Skeletal muscle satellite cell (primary cell): Measurements from ENCODE around the gene CALN1.
"Not testable (repeated sequence)": the region's sequence is repeated elsewhere in the genome, so short reads cannot be mapped to it uniquely, and the experiment has no call there.

Experiments used
- H3K27me3 ChIP-seq: 2 replicates; pipeline ENCODE4 v1.7.0; 2013; ENCODE audit warnings: low read length; ENCODE audit not compliant: control insufficient read depth, insufficient read depth
- H3K36me3 ChIP-seq: 2 replicates; pipeline ENCODE4 v1.7.0; 2013; ENCODE audit warnings: mild to moderate bottlenecking, control low read depth, low read length; ENCODE audit not compliant: insufficient read depth
- H3K4me1 ChIP-seq: 2 replicates; pipeline ENCODE4 v1.7.0; 2013; ENCODE audit warnings: low read length; ENCODE audit not compliant: control insufficient read depth, insufficient read depth
- H3K4me2 ChIP-seq: 2 replicates; pipeline ENCODE4 v1.7.0; 2013; ENCODE audit warnings: mild to moderate bottlenecking, low read length
- H3K4me3 ChIP-seq: 2 replicates; pipeline ENCODE4 v1.7.0; 2013; ENCODE audit warnings: low read length
- H3K9ac ChIP-seq: 2 replicates; pipeline ENCODE4 v1.7.0; 2013; ENCODE audit warnings: mild to moderate bottlenecking, low read depth, low read length, moderate library complexity
- H3K9me3 ChIP-seq: replicated peaks from 2 replicates; pipeline ENCODE4 v1.7.0; 2013; ENCODE audit warnings: mild to moderate bottlenecking, control low read depth, low read length

CALN1 gene

DNA sequence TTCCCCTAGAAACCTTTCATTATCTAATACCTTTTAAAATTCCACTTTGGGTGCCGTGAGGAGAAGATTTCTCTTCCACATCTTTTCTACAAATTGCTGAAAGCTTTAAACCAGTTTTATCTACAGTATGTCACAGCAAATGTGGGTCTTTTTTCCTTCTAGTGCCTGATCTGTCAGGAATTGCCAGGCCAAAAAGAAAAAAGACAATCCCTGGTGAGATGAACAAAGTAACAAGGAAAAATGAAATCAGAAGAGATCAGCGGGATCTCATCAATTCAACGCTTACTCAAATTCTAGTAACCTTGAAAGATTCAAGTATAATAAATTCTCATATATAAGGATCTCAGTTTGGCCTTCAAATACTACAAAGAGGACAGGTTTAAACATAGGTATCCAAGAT lies 449.5 kb downstream of the CALN1 start:
- no peak overlapping the region for H3K4me3 ChIP-seq
- no peaks in the 10 kb centered on the region for H3K27me3 ChIP-seq
- H3K36me3 ChIP-seq: no peaks in the 10 kb centered on the region
- no peak overlapping the region for H3K9ac ChIP-seq
- H3K4me1 ChIP-seq: no peaks in the 10 kb centered on the region
- no peaks in the 10 kb centered on the region for H3K9me3 ChIP-seq
- H3K4me2 ChIP-seq: no peak overlapping the region

DNA sequence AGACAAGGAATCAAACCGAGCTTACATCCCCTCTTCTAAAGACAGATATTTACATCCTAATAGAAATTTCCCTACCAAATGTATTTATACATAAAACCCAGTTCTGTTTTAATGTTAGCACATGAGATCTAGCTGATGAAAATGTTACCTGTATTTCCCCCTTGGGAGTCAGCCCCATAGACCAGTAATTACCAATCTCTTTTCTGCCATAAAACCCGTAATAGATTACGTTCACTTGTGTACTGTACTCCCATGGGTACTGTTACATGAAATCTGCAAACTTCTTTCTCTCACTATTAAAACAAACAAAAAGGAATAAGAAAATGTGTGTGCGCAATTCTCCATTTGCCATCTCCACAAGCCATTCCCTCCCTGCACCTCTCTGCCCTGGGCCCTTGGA lies 450.9 kb downstream of the CALN1 start:
- no peak overlapping the region for H3K4me3 ChIP-seq
- no peaks in the 10 kb centered on the region for H3K9me3 ChIP-seq
- no peaks in the 10 kb centered on the region for H3K36me3 ChIP-seq
- H3K27me3 ChIP-seq: no peaks in the 10 kb centered on the region
- no peak overlapping the region for H3K4me2 ChIP-seq
- no peak overlapping the region for H3K9ac ChIP-seq
- no peaks in the 10 kb centered on the region for H3K4me1 ChIP-seq

GRCh38 chr7:71942115-71942514 lies 470.0 kb downstream of the CALN1 start:
- H3K9me3 ChIP-seq: peaks cover 2% of the 10 kb centered on the region
- H3K4me3 ChIP-seq: no peak overlapping the region
- H3K9ac ChIP-seq: no peak overlapping the region
- no peaks in the 10 kb centered on the region for H3K27me3 ChIP-seq
- H3K4me1 ChIP-seq: no peaks in the 10 kb centered on the region
- no peaks in the 10 kb centered on the region for H3K36me3 ChIP-seq
- H3K4me2 ChIP-seq: no peak overlapping the region

- Histone ChIP-seq H3K36me3 (no peaks in the 10 kb centered on the region), H3K27me3 (no peaks in the 10 kb centered on the region), H3K9ac (no peak overlapping the region), H3K4me2 (no peak overlapping the region), H3K4me3 (no peak overlapping the region), H3K4me1 (no peaks in the 10 kb centered on the region), H3K9me3 (peaks cover 5% of the 10 kb centered on the region)
Measured at GRCh38 chr7:71937840-71938371, 474.2 kb downstream of the CALN1 start.

GRCh38 chr7:71935674-71936073 lies 476.5 kb downstream of the CALN1 start:
- Histone ChIP-seq H3K4me1 (no peaks in the 10 kb centered on the region), H3K9me3 (peaks cover 5% of the 10 kb centered on the region), H3K27me3 (no peaks in the 10 kb centered on the region), H3K4me3 (no peak overlapping the region), H3K36me3 (no peaks in the 10 kb centered on the region), H3K9ac (no peak overlapping the region), H3K4me2 (no peak overlapping the region)

- Histone ChIP-seq H3K4me2 (no peak overlapping the region), H3K9ac (no peak overlapping the region), H3K9me3 (peaks cover 5% of the 10 kb centered on the region)
Measured at GRCh38 chr7:71933426-71933825, 478.7 kb downstream of the CALN1 start.

DNA sequence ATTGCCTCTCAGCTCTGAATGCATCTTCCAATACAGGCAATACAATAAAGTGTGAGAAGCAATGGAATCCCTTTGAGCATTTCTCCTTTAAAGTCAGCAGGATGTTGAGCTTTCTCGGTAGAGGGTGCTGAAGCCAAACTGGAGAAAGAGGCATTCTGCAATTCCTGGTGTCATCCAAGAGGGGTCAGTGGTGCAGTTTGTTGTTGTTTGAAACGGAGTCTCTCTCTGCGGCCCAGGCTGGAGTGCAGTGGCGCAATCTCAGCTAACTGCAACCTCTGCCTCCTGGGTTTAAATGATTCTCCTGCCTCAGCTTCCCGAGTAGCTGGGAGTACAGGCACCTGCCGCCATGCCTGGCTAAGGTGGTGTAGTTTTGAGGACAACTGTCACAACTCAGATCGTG lies 486.5 kb downstream of the CALN1 start:
- Histone ChIP-seq H3K27me3 (no peaks in the 10 kb centered on the region), H3K9me3 (no peaks in the 10 kb centered on the region), H3K9ac (no peak overlapping the region), H3K4me2 (no peak overlapping the region), H3K4me1 (no peaks in the 10 kb centered on the region), H3K4me3 (no peak overlapping the region), H3K36me3 (no peaks in the 10 kb centered on the region)

More at GRCh38 chr7:71933426-71933825, 478.7 kb downstream of the CALN1 start:
- Histone ChIP-seq H3K36me3 (no peaks in the 10 kb centered on the region), H3K4me3 (no peak overlapping the region), H3K4me1 (no peaks in the 10 kb centered on the region), H3K27me3 (no peaks in the 10 kb centered on the region)

DNA sequence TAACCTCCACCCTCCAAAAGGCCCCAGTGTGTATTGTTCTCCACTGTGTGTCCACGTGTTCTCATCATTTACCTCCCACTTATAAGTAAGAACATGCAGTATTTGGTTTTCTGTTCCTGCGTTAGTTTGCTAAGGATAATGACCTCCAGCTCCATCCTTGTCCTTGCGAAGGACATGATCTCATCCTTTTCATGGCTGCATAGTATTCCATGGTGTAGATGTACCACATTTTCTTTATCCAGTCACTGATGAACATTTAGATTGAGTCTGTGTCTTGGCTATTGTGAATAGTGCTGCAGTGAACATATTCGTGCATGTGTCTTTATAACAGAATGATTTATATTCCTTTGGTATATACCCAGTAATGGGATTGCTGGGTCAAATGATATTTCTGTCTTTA lies 497.9 kb downstream of the CALN1 start:
- H3K9ac ChIP-seq, H3K4me2 ChIP-seq, H3K4me3 ChIP-seq, H3K27me3 ChIP-seq, H3K4me1 ChIP-seq, H3K36me3 ChIP-seq: not testable (repeated sequence)
- H3K9me3 ChIP-seq: peaks cover 10% of the 10 kb centered on the region

DNA sequence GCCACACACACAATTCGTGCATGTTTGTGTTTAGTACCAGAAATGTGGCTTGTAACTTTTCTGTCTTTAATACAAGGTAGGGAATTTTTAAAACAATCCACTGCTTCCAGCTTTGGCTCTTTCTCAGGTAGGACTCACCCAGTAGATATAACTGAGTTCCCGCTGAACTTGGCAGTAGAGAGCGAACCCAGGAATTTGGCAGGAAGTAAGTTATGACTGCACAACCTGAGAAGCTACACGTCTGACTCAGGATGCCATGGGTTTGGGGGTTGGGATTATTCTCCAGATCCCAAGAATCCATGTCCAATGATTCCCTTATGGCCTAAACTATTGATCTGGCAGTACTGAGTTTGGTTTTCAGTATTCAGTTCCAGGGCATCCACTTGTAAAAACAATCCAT lies 499.7 kb downstream of the CALN1 start:
- Histone ChIP-seq H3K9me3 (peaks cover 10% of the 10 kb centered on the region), H3K4me2 (no peak overlapping the region), H3K4me1 (no peaks in the 10 kb centered on the region), H3K36me3 (no peaks in the 10 kb centered on the region), H3K27me3 (no peaks in the 10 kb centered on the region), H3K4me3 (no peak overlapping the region), H3K9ac (no peak overlapping the region)

- no peaks in the 10 kb centered on the region for H3K4me1 ChIP-seq
- H3K9me3 ChIP-seq: peaks cover 10% of the 10 kb centered on the region
- no peaks in the 10 kb centered on the region for H3K36me3 ChIP-seq
- no peak overlapping the region for H3K4me2 ChIP-seq
- H3K4me3 ChIP-seq: no peak overlapping the region
- no peaks in the 10 kb centered on the region for H3K27me3 ChIP-seq
- H3K9ac ChIP-seq: no peak overlapping the region
Measured at GRCh38 chr7:71911051-71911450, 501.1 kb downstream of the CALN1 start.

- Histone ChIP-seq H3K9ac (no peak overlapping the region), H3K4me2 (no peak overlapping the region), H3K36me3 (no peaks in the 10 kb centered on the region), H3K4me3 (no peak overlapping the region), H3K9me3 (peaks cover 6% of the 10 kb centered on the region), H3K4me1 (no peaks in the 10 kb centered on the region), H3K27me3 (no peaks in the 10 kb centered on the region)
Measured at GRCh38 chr7:71905821-71906220, 506.3 kb downstream of the CALN1 start.

DNA sequence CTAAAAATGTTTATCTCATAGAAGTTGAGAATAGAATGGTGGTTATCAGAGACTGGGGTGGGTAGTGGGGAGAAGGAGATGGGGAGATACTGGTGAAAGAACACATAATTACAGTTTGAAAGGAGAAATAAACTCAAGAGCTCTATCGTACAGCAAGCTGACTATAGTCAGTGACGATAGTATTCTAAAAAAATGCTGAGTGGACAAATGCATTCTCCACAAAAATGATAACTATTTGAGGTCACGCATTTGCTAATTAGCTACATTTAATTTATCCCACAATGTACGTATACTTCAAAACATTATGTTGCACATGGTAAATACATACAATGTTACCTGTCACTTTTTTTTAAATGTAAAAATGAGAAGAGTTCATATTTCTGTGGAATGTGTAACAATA lies 507.7 kb downstream of the CALN1 start:
- H3K4me3 ChIP-seq: no peak overlapping the region
- H3K4me2 ChIP-seq: no peak overlapping the region
- no peak overlapping the region for H3K9ac ChIP-seq
- H3K4me1 ChIP-seq: no peaks in the 10 kb centered on the region
- no peaks in the 10 kb centered on the region for H3K9me3 ChIP-seq
- no peaks in the 10 kb centered on the region for H3K27me3 ChIP-seq
- no peaks in the 10 kb centered on the region for H3K36me3 ChIP-seq
